K562 (cell line): ENCODE measurements around the gene DIS3L2. TPM values are rescaled to one million over a fixed set of nuclear protein-coding genes. Genes with fewer than 3 reads are reported as not detected.

Experiments
- ATAC-seq: fragments of 200-7000 bp; cut with Tn5 transposase; 3 replicates; pipeline ENCODE4 v1.9.1; 2020; ENCODE audit warnings: moderate library complexity
- BruUV-seq: library from RNA; stranded (reverse); fragments of 400-500 nt; replicated peaks from 2 replicates; lab custom pipeline; 2021; lab: Mats Ljungman, UMichigan
- CTCF ChIA-PET: fragments of 300-600 bp; formaldehyde crosslinking; extraction: SDS; loops from one replicate; lab custom pipeline; 2021; ENCODE audit warnings: low intra/inter-chr PET ratio; lab: Yijun Ruan, JAX
- POLR2A ChIA-PET: fragments of 300-600, 350-650 bp; sonication (Branson Sonifier 250); formaldehyde crosslinking; extraction: SDS; loops from one replicate; lab custom pipeline; 2021; ENCODE audit warnings: antibody characterized with exemption, inconsistent platforms; lab: Yijun Ruan, JAX
- DNase-seq, 4 experiments: peaks; one replicate each; pipeline versions ENCODE4 v3.0.0 to v3.0.0-alpha.2; 2011 to 2018; ENCODE audit warnings: low spot score in 3 of 4, mixed read lengths in 3 of 4; ENCODE audit errors: extremely low read depth in 1 of 4
- FAIRE-seq: peaks from 2 replicates; lab custom pipeline; 2011; peaks lifted over from hg19 to GRCh38; lab: Jason Lieb, UNC
- H2AFZ ChIP-seq: 2 replicates; pipeline ENCODE4 v1.6.0; 2011; ENCODE audit warnings: low read depth, low read length, control low read depth, inconsistent platforms
- H3K27ac ChIP-seq: fragments of 200-600 bp; 3 replicates; pipeline ENCODE4 v1.8.0; 2011; ENCODE audit warnings: low read depth, mild to moderate bottlenecking, control low read depth, inconsistent platforms, low read length, moderate library complexity, mixed read lengths; ENCODE audit errors: extremely low read depth
- H3K27me3 ChIP-seq, 2 experiments: fragments of 300-600 bp in 1 of 2; 2 replicates in 1 of 2; 3 replicates in 1 of 2; pipeline versions ENCODE4 v1.6.0 to v1.8.0; 2011; ENCODE audit warnings: inconsistent platforms in 2 of 2, low read length in 2 of 2, mild to moderate bottlenecking in 1 of 2, mixed read lengths in 1 of 2, moderate library complexity in 1 of 2; ENCODE audit not compliant: control insufficient read depth in 2 of 2, insufficient read depth in 2 of 2
- H3K36me3 ChIP-seq: fragments of 300-600 bp; 3 replicates; pipeline ENCODE4 v1.8.0; 2011; ENCODE audit warnings: mild to moderate bottlenecking, low read length, inconsistent platforms; ENCODE audit not compliant: control insufficient read depth, insufficient read depth
- H3K4me1 ChIP-seq, 2 experiments: fragments of 200-600 bp in 1 of 2; replicated peaks in 1 of 2; 2 replicates in 1 of 2; 3 replicates in 1 of 2; pipeline versions ENCODE4 v1.5.1 to v1.8.0; 2011; ENCODE audit warnings: inconsistent platforms in 2 of 2, low read length in 2 of 2, mild to moderate bottlenecking in 1 of 2, mixed read lengths in 1 of 2, moderate library complexity in 1 of 2; ENCODE audit not compliant: control insufficient read depth in 2 of 2, insufficient read depth in 2 of 2
- H3K4me2 ChIP-seq: 2 replicates; pipeline ENCODE4 v1.6.1; 2011; ENCODE audit warnings: low read length, control low read depth, inconsistent platforms, mixed read lengths; ENCODE audit not compliant: insufficient read depth
- H3K4me3 ChIP-seq: fragments of 200-600 bp; sonication (generic), shearing (Covaris generic); 2 replicates; pipeline ENCODE4 v1.5.1; 2016; ENCODE audit warnings: control low read depth, inconsistent platforms
- H3K79me2 ChIP-seq: fragments of 200-600 bp; 3 replicates; pipeline ENCODE4 v1.8.0; 2011; ENCODE audit warnings: low read length, inconsistent platforms; ENCODE audit not compliant: control insufficient read depth, insufficient read depth
- H3K9ac ChIP-seq, 2 experiments: 2 replicates each; pipeline versions ENCODE4 v1.6.0 to v1.6.1; 2011; ENCODE audit warnings: low read depth in 2 of 2, low read length in 2 of 2, control low read depth in 1 of 2, inconsistent platforms in 1 of 2, mild to moderate bottlenecking in 1 of 2, mixed read lengths in 1 of 2; ENCODE audit not compliant: insufficient read depth in 1 of 2
- H3K9me1 ChIP-seq: one replicate; pipeline ENCODE4 v1.6.0; 2011; ENCODE audit warnings: inconsistent platforms, mild to moderate bottlenecking, low read length, moderate library complexity; ENCODE audit not compliant: control insufficient read depth, insufficient read depth
- H3K9me3 ChIP-seq: replicated peaks from 2 replicates; pipeline ENCODE4 v1.5.1; 2011; ENCODE audit warnings: low read depth, low read length, inconsistent platforms; ENCODE audit not compliant: control insufficient read depth, insufficient read depth
- H4K20me1 ChIP-seq: replicated peaks from 2 replicates; pipeline ENCODE4 v1.6.1; 2011; ENCODE audit warnings: low read length, inconsistent platforms, mixed read lengths; ENCODE audit not compliant: control insufficient read depth, insufficient read depth
- DIDO1 ChIP-seq: fragments of 450-650 bp; IDR thresholded peaks from 2 replicates; pipeline ENCODE4 v1.6.1; 2016; ENCODE audit warnings: low read depth, missing biosample characterization, missing genetic modification characterization
- USF2 ChIP-seq: sonication (generic); formaldehyde crosslinking; IDR thresholded peaks from 2 replicates; pipeline ENCODE4 v1.5.0; 2020; ENCODE audit warnings: missing genetic modification reagents
- ZFP30 ChIP-seq: fragments of 250-450 bp; sonication (Bioruptor Pico); IDR thresholded peaks from 2 replicates; pipeline ENCODE4 v1.8.0; 2022; ENCODE audit warnings: moderate library complexity, mild to moderate bottlenecking, inconsistent platforms, borderline replicate concordance
- ZNF12 ChIP-seq: sonication (generic); formaldehyde crosslinking; IDR thresholded peaks from 2 replicates; pipeline ENCODE4 v1.4.0; 2020; ENCODE audit warnings: mild to moderate bottlenecking, missing genetic modification reagents
- WGBS: fragments of 100-300 bp; shearing (Covaris generic); methylation state at CpG from one replicate; pipeline ENCODE4 v1.1.6; 2016; ENCODE audit warnings: low coverage, mixed read lengths; ENCODE audit not compliant: insufficient coverage; ENCODE audit errors: missing lambda C conversion rate; 5-methylcytosine and 5-hydroxymethylcytosine counted together
- in situ Hi-C: fragments of 300-500 bp; cut with MboI; formaldehyde crosslinking; loops from 4 replicates; pipeline ENCODE4 v1.15.0; 2018; ENCODE audit warnings: inconsistent platforms, mixed read lengths
- intact Hi-C: fragments of 100-400 bp; cut with micrococcal nuclease; formaldehyde crosslinking; loops from 2 replicates; pipeline ENCODE4 v1.14.2; 2022
- polyA plus RNA-seq, 8 experiments: library from polyadenylated mRNA; depleted of rRNA in 4 of 8; stranded (reverse) in 5 of 8; unstranded in 3 of 8; fragments of >200 nt; fragmentation: Nextera tagmentation in 2 of 8; fragmentation: Illumina TruSeq in 1 of 8; extraction: Ambion mirVana in 2 of 8; extraction: Trizol in 1 of 8; gene quantifications; 2 replicates each; pipeline versions ENCODE4 v1.2.1 to v1.2.3, GENCODE V29; 2011 to 2014; ENCODE audit warnings: inconsistent platforms in 1 of 8, missing spikeins in 1 of 8
- total RNA-seq, 7 experiments: library from RNA; depleted of rRNA in 6 of 7; stranded (reverse); fragments of >200 nt in 6 of 7; fragmentation: Illumina TruSeq in 2 of 7; extraction: Trizol in 2 of 7; gene quantifications; 2 replicates each; pipeline versions ENCODE4 v1.2.1 to v1.2.3, GENCODE V29; 2011 to 2021; ENCODE audit warnings: low replicate concordance in 1 of 7

The DIS3L2 gene
- total and polyA plus RNA-seq, 9 of the 15 experiments (the other 6 are each of a cell fraction or from before 2014, with no cell fraction given) = 1.5 to 19.2 (median 11.2) TPM

GRCh38 chr2:232328032-232328422, 366.5 kb downstream of the DIS3L2 start:
- Histone ChIP-seq H3K4me1 (peaks cover 0 to 9% of the 10 kb centered on the region in 2 experiments; a peak in 2 of 5 replicates), H2AFZ (no peak overlapping the region), H3K9me3 (no peaks in the 10 kb centered on the region), H3K27ac (no peak overlapping the region), H3K4me3 (no peak overlapping the region), H3K9ac (no peak overlapping the region), H3K79me2 (no peaks in the 10 kb centered on the region), H4K20me1 (no peaks in the 10 kb centered on the region), H3K9me1 (no peaks in the 10 kb centered on the region), H3K36me3 (no peaks in the 10 kb centered on the region), H3K4me2 (no peak overlapping the region), H3K27me3 (no peaks in the 10 kb centered on the region)
- BruUV-seq = no TSS peak
- CTCF ChIA-PET = no interaction called here
- intact Hi-C loops (loop anchor here (5.0 to 10.0 kb wide), 3 partner anchors 183 to 401 kb away; partner anchors contain the start of genes NPPC and PRSS56), in situ Hi-C loops (loop anchor here (5.0 kb wide), 2 partner anchors 109 to 421 kb away; no protein-coding TSS in a partner anchor)
- POLR2A ChIA-PET = no interaction called here
- ATAC-seq (no peak), FAIRE-seq (no peak), DNase-seq (no peak)
- 6% methylated on average over 2 of the region's 2 CpGs for WGBS
- TF ChIP-seq ZNF12 (no peak), ZFP30 (CRISPR knock-in tag) (no peak), USF2 (CRISPR knock-in tag) (no peak), DIDO1 (no peak)
